ENCODE results near the gene FOXO1. TPM values are rescaled to one million over a fixed set of nuclear protein-coding genes. Genes with fewer than 3 reads are reported as not detected.

Gene FOXO1
- total and polyA plus RNA-seq, 9 donors = 11.2 to 18.1 (median 13.1) TPM

DNA sequence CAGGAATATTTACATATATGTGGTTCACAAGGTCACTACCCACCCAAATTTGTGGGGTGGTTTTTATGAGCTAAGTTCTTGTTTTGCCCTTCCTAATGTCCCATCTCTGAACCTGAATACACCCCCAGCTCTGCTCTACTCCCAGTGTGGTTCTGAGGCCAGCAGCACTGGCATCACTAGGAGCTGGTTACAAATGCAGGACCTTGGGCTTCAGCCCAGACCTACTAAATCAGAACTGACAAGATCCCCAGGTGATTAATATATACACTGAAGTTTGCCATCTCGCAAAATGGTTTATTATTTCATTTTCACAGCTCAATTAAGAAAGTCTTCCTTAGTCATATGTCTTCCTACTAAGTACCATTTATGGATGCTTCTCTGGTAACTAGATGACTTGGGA, 67.9 kb downstream of the FOXO1 start:
- Histone ChIP-seq H3K4me1 (ENCODE audit: control insufficient read depth, insufficient read depth, low read length) (no peaks in the 10 kb centered on the region), H3K27me3 (ENCODE audit: control insufficient read depth, insufficient read depth, low read length) (no peaks in the 10 kb centered on the region), H3K27ac (ENCODE audit: low read length) (no peak overlapping the region), H3K4me3 (ENCODE audit: low read length) (no peak overlapping the region), H3K9me3 (replicated peaks; ENCODE audit: control insufficient read depth, low read depth, low read length) (no peaks in the 10 kb centered on the region), H3K36me3 (ENCODE audit: control insufficient read depth, insufficient read depth, low read length) (no peaks in the 10 kb centered on the region)
- no peak for DNase-seq
- no CpG with 5 or more reads among the region's 1 CpG for WGBS (ENCODE audit: insufficient coverage)

DNA sequence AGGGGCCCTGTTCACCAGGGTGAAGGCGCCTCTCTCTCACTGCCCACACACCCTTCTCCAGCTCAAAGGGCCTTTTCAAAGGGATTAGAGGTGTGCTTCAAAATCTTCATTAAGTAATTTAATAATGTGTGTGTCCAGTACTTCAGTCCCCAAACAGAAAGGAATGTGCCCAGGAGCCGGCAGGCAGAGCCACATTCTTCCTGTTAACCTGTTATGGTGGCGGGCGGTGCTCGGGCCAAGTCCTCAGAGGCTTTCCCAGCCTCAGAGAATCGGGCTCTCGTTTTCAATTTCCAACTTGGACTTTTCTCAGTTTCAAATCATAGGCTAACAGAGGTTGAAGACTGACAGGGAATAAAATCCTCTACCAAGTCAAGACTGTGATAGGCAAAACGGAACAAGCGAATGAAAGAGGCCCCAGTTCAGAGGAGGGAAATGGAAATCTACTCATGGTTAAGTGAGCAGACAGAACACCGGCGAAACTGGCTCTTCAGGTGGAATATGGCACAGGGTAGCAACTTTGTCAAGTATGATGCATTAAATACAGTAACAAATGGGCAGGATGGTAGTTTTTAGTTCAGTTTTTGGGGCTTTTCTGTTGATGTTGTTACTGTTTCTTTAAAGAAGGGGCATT, 68.6 kb downstream of the FOXO1 start:
- no peak for DNase-seq
- Histone ChIP-seq H3K27me3 (ENCODE audit: control insufficient read depth, insufficient read depth, low read length) (no peaks in the 10 kb centered on the region), H3K36me3 (ENCODE audit: control insufficient read depth, insufficient read depth, low read length) (no peaks in the 10 kb centered on the region), H3K4me1 (ENCODE audit: control insufficient read depth, insufficient read depth, low read length) (no peaks in the 10 kb centered on the region), H3K9me3 (replicated peaks; ENCODE audit: control insufficient read depth, low read depth, low read length) (no peaks in the 10 kb centered on the region), H3K4me3 (ENCODE audit: low read length) (no peak overlapping the region), H3K27ac (ENCODE audit: low read length) (no peak overlapping the region)
- WGBS (ENCODE audit: insufficient coverage) = 87% methylated on average over 8 of the region's 11 CpGs

DNA sequence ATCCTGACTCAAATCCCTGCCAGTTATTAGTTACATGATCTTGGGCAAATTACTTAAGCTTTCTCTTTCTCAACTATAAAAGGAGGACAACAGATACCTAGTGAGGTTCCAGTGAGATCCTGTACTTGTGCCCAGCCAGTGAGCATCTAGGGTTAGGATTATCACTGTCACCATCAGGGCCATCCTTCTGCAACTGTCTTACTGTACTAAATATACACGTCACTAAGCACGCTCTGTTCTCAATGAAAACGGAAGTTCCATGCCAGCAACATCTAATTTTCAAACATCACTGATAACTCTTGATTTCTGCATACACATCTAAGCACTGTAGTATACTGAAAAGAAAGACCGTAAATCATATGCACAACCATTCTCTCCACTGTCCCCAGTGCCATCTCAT, 70.0 kb downstream of the FOXO1 start:
- no peaks in the 10 kb centered on the region for H3K27me3 ChIP-seq (ENCODE audit: control insufficient read depth, insufficient read depth, low read length)
- no peaks in the 10 kb centered on the region for H3K36me3 ChIP-seq (ENCODE audit: control insufficient read depth, insufficient read depth, low read length)
- DNase-seq = no peak
- no peaks in the 10 kb centered on the region for H3K9me3 ChIP-seq (replicated peaks; ENCODE audit: control insufficient read depth, low read depth, low read length)
- 100% methylated on average over 2 of the region's 4 CpGs for WGBS (ENCODE audit: insufficient coverage)
- H3K4me3 ChIP-seq (ENCODE audit: low read length) = no peak overlapping the region
- no peaks in the 10 kb centered on the region for H3K4me1 ChIP-seq (ENCODE audit: control insufficient read depth, insufficient read depth, low read length)
- H3K27ac ChIP-seq (ENCODE audit: low read length) = no peak overlapping the region

DNA sequence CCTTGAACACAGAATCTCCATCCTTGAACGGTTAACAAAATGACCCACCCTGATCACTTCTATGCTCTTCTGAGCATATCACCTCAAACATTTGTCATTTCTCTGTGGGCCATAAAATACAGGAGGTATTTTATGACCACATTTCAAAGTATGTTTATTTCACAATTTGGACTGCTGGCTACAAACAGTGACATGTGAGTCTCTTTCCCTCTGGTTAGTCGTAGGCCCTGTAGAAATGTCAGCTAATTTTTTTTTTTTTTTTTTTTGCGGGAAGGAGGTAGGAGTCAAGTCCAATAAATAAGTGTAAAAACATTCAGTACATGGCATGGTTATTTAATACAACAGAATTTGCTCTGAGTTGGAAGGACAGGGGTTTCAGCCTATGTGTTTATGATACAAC, 70.7 kb downstream of the FOXO1 start:
- H3K4me1 ChIP-seq (ENCODE audit: control insufficient read depth, insufficient read depth, low read length) = peaks cover 6% of the 10 kb centered on the region
- H3K4me3 ChIP-seq (ENCODE audit: low read length) = no peak overlapping the region
- H3K36me3 ChIP-seq (ENCODE audit: control insufficient read depth, insufficient read depth, low read length) = no peaks in the 10 kb centered on the region
- H3K27ac ChIP-seq (ENCODE audit: low read length) = no peak overlapping the region
- no peaks in the 10 kb centered on the region for H3K9me3 ChIP-seq (replicated peaks; ENCODE audit: control insufficient read depth, low read depth, low read length)
- WGBS (ENCODE audit: insufficient coverage) = no CpG with 5 or more reads among the region's 3 CpGs
- H3K27me3 ChIP-seq (ENCODE audit: control insufficient read depth, insufficient read depth, low read length) = no peaks in the 10 kb centered on the region
- no peak for DNase-seq

DNA sequence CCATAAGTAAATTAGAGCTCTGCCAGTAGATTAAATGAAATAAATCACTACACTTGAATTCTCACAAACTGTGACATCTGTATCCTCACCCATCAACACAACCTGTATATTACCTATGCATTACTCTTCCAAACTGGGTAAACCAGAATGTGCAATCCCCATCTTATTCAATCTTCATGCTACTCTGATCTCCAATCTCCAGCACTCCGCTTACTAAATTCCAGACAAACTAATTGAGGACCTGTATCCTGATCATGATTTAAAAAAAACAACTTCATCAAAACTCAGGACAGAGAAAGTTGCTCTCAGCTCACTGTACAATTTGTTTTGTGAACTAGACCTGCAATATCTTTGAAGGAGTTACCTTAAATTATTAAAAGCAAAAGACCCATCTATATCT, 74.4 kb downstream of the FOXO1 start:
- Histone ChIP-seq H3K4me3 (ENCODE audit: low read length) (no peak overlapping the region), H3K27me3 (ENCODE audit: control insufficient read depth, insufficient read depth, low read length) (no peaks in the 10 kb centered on the region), H3K9me3 (replicated peaks; ENCODE audit: control insufficient read depth, low read depth, low read length) (no peaks in the 10 kb centered on the region), H3K4me1 (ENCODE audit: control insufficient read depth, insufficient read depth, low read length) (peaks cover 22% of the 10 kb centered on the region), H3K36me3 (ENCODE audit: control insufficient read depth, insufficient read depth, low read length) (no peaks in the 10 kb centered on the region), H3K27ac (ENCODE audit: low read length) (no peak overlapping the region)
- DNase-seq = no peak
- no CpG with 5 or more reads among the region's 1 CpG for WGBS (ENCODE audit: insufficient coverage)

DNA sequence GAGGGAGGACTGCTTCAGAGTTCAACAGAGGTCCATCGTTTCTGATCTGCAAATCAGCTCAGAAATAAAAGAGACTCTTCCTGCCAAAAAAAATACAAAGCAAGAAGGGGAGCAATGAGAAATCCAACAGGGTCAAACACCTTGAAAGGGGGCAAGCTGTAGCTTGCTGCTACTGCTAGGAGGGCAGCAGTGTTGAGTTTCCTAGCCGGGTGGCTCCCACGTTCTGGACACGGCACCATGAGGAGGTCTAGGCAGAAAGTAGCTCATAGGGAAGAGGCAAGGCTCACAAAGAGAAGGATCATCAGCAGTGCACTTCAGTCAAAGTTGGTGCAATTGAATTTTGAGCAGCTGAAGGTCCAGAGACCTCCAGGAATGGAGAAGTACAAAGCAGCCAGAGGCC, 75.3 kb downstream of the FOXO1 start:
- WGBS (ENCODE audit: insufficient coverage) = 83% methylated on average over 3 of the region's 4 CpGs

DNA sequence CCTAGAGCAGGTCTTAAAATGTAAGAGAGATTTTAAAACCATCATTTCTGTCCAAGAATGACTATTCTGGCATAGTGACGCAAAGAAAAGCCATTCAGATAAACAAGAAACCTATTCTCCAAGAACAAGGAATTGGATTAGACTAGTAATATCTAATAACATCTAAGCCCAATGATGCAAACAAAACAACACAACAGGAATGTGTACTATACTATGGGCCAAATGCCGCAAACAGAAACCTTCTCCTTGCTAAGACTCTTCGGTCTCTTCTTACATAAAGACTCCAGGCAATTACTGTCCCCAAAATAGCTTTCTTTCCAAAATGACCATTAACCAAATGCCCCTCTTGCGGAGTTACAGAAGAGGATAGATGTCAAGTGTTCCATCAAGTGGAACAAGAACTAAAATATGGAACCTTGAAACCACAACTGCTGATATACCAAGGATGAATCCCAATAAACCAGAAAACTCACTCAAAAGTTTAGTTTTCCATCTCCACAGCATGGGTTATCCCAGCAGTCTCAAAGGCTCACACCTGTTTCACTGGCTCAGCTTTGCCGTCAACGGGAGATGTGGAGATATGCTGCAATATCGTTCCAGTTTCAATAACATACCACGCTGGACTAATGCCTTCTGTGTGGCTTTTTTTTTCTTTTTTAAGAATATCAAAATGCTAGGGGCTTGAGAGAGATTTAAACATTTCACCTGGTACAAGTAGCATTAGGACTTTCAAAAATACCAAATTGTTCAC, 76.2 kb downstream of the FOXO1 start:
- WGBS (ENCODE audit: insufficient coverage) = no CpG with 5 or more reads among the region's 8 CpGs
- Histone ChIP-seq H3K9me3 (replicated peaks; ENCODE audit: control insufficient read depth, low read depth, low read length) (no peaks in the 10 kb centered on the region), H3K4me3 (ENCODE audit: low read length) (no peak overlapping the region), H3K27ac (ENCODE audit: low read length) (peak overlapping the region; percentile 81), H3K4me1 (ENCODE audit: control insufficient read depth, insufficient read depth, low read length) (peaks cover 30% of the 10 kb centered on the region), H3K36me3 (ENCODE audit: control insufficient read depth, insufficient read depth, low read length) (no peaks in the 10 kb centered on the region), H3K27me3 (ENCODE audit: control insufficient read depth, insufficient read depth, low read length) (no peaks in the 10 kb centered on the region)
- peak; percentile 45 for DNase-seq

More for the DNA sequence above, 75.3 kb downstream of the FOXO1 start:
- Histone ChIP-seq H3K4me1 (ENCODE audit: control insufficient read depth, insufficient read depth, low read length) (peaks cover 25% of the 10 kb centered on the region), H3K27me3 (ENCODE audit: control insufficient read depth, insufficient read depth, low read length) (no peaks in the 10 kb centered on the region), H3K36me3 (ENCODE audit: control insufficient read depth, insufficient read depth, low read length) (no peaks in the 10 kb centered on the region), H3K27ac (ENCODE audit: low read length) (peak overlapping the region; percentile 8), H3K4me3 (ENCODE audit: low read length) (no peak overlapping the region), H3K9me3 (replicated peaks; ENCODE audit: control insufficient read depth, low read depth, low read length) (no peaks in the 10 kb centered on the region)
- no peak for DNase-seq

DNA sequence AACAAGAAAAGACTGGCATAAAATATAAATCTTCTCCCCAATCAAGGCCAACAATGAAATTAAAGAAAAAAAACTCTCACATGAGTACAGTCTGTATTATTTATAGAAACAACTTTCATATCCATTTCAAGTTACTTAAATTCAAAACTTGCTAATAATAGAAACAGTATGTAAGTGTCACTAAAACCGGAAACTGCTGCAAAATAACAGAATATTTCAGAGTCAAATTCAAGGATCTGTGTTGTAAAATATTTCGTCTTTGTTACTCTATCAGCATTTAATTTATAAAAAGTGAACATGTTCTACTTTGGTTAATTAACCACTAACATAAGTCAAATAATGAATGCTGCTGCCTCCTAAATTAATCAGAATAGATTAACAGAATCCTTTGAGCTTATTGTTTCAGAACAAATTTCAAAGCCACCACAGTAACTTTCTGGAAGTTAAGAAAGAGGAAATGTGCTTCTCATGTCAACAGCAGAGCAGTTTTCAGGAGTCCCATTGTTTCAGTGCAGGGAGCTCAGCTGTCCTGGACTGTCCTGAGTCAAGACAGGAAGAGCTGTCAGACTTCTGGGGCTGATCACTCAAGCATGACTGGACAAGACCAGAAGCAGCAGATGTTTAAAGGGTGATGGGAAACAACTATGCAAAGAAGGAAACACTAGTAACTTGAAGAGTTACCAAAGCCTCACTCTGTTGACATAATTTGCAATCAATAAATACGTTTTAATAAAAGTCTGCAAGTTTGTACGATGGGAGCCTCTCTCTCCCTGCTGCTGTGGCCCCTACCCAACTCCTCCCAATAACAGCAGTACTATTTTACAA, 76.9 kb downstream of the FOXO1 start:
- Histone ChIP-seq H3K27ac (ENCODE audit: low read length) (peak overlapping the region; percentile 81), H3K4me1 (ENCODE audit: control insufficient read depth, insufficient read depth, low read length) (peaks cover 30% of the 10 kb centered on the region), H3K36me3 (ENCODE audit: control insufficient read depth, insufficient read depth, low read length) (no peaks in the 10 kb centered on the region), H3K9me3 (replicated peaks; ENCODE audit: control insufficient read depth, low read depth, low read length) (no peaks in the 10 kb centered on the region), H3K4me3 (ENCODE audit: low read length) (no peak overlapping the region), H3K27me3 (ENCODE audit: control insufficient read depth, insufficient read depth, low read length) (no peaks in the 10 kb centered on the region)
- no CpG with 5 or more reads among the region's 4 CpGs for WGBS (ENCODE audit: insufficient coverage)
- DNase-seq = peak; percentile 94

DNA sequence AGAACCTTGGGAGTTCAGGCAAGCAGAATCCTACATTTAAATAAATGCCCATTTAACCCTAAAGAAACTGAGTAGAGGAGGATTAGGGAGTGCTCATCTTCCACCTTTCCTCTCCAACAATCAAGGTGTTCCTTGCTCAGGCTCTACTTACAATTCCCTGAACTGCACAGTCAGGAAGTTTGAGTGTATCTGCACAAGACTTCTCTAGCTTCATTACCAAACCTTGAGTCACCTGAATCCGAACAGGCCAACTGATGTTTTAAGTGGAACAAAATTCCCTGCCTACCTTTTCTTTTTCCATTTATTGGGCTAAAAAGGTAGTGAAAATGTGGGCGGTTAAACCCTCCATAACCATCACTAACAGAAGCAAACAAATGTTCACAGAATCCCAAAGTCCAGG, 78.3 kb downstream of the FOXO1 start:
- no peak overlapping the region for H3K4me3 ChIP-seq (ENCODE audit: low read length)
- no peak for DNase-seq
- no peaks in the 10 kb centered on the region for H3K27me3 ChIP-seq (ENCODE audit: control insufficient read depth, insufficient read depth, low read length)
- H3K9me3 ChIP-seq (replicated peaks; ENCODE audit: control insufficient read depth, low read depth, low read length) = peaks cover 7% of the 10 kb centered on the region
- H3K4me1 ChIP-seq (ENCODE audit: control insufficient read depth, insufficient read depth, low read length) = peaks cover 30% of the 10 kb centered on the region
- no CpG with 5 or more reads among the region's 2 CpGs for WGBS (ENCODE audit: insufficient coverage)
- no peaks in the 10 kb centered on the region for H3K36me3 ChIP-seq (ENCODE audit: control insufficient read depth, insufficient read depth, low read length)
- H3K27ac ChIP-seq (ENCODE audit: low read length) = no peak overlapping the region

DNA sequence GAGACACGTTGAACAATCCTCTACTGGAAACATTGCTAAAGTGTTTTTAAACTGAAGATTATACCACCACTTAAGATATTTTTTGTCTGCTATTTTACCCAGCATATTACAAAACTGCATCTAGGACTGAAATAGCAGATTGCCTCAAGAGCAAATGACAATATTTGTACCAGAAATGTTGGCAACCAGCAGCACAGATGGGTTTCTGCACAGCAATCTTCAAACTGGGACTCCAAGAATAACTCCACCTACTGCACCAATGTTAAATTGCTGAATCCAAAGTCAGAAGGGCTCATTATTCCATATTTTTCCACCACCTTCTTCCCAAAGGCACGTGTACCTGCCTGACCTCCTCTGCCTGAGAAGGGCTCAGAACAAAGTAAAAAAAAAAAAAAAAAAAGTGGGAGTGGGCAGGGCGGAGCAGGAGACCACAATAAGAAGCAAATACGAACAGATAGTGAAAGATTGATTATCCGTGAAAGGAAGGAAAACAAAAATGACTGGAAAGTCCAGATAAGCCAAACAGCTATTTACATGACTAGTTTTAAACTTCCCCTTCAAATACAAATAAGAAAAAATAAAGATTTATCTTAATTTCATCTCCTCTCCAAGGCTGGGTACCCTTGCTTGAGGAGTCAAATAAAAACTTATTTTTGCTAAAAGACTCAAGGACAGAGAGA, 79.4 kb downstream of the FOXO1 start:
- Histone ChIP-seq H3K27ac (ENCODE audit: low read length) (no peak overlapping the region), H3K4me3 (ENCODE audit: low read length) (no peak overlapping the region), H3K27me3 (ENCODE audit: control insufficient read depth, insufficient read depth, low read length) (no peaks in the 10 kb centered on the region), H3K36me3 (ENCODE audit: control insufficient read depth, insufficient read depth, low read length) (no peaks in the 10 kb centered on the region), H3K9me3 (replicated peaks; ENCODE audit: control insufficient read depth, low read depth, low read length) (peaks cover 13% of the 10 kb centered on the region), H3K4me1 (ENCODE audit: control insufficient read depth, insufficient read depth, low read length) (peaks cover 30% of the 10 kb centered on the region)
- WGBS (ENCODE audit: insufficient coverage) = no CpG with 5 or more reads among the region's 5 CpGs
- DNase-seq = peak; percentile 56

All from muscle of leg (tissue), 11 donors.